Gastroesophageal sphincter (tissue), 3 donors: Measurements from ENCODE around the gene ZMIZ1.

Experiments used
- EP300 ChIP-seq: sonication (generic); formaldehyde crosslinking; IDR thresholded peaks from one replicate; pipeline ENCODE4 v1.6.1; 2017; ENCODE audit warnings: antibody characterized with exemption, mild to moderate bottlenecking
- POLR2A ChIP-seq, 2 donors: fragments of 450-650 bp; IDR thresholded peaks; one replicate each; pipeline ENCODE4 v1.6.1; 2017; ENCODE audit warnings: antibody characterized with exemption in 2 of 2, mild to moderate bottlenecking in 2 of 2, moderate library complexity in 1 of 2
- POLR2AphosphoS5 ChIP-seq: sonication (generic); formaldehyde crosslinking; IDR thresholded peaks from one replicate; pipeline ENCODE4 v1.6.1; 2017; ENCODE audit warnings: antibody characterized with exemption
- TF ChIP-seq, protein P1 (sequence below), 4 experiments: fragments of 200-600 bp in 2 of 4; fragments of 450-650 bp in 2 of 4; sonication (generic) in 1 of 4; IDR thresholded peaks; one replicate each; pipeline ENCODE4 v1.5.1; 2017 to 2019; ENCODE audit warnings: antibody characterized with exemption in 4 of 4, mild to moderate bottlenecking in 2 of 4, moderate library complexity in 2 of 4

DNA sequence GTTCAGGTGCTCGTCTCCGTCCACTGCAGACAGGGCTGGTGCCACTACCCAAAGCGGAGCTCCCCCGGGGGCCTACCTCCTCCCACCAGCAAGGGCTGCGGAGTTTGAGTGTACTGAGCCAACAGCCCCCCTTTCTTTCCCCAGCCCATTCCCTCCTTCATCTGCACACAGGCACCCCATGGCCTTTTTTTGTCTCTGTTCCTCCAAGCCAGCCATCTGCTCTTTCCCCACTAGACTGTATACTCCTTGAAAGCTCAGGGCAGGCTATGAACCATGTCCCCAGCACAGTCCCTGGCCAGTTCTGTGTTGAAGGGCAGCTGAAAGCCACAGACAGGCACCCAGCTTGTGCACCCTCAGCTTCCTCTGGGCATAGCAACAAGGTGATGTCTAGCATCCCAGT lies 99.4 kb downstream of the ZMIZ1 start:
- TF ChIP-seq POLR2A (IDR thresholded peaks at IDR 0.05) (no peak), POLR2AphosphoS5 (no peak), EP300 (no peak)
- TF ChIP-seq, protein P1, sequence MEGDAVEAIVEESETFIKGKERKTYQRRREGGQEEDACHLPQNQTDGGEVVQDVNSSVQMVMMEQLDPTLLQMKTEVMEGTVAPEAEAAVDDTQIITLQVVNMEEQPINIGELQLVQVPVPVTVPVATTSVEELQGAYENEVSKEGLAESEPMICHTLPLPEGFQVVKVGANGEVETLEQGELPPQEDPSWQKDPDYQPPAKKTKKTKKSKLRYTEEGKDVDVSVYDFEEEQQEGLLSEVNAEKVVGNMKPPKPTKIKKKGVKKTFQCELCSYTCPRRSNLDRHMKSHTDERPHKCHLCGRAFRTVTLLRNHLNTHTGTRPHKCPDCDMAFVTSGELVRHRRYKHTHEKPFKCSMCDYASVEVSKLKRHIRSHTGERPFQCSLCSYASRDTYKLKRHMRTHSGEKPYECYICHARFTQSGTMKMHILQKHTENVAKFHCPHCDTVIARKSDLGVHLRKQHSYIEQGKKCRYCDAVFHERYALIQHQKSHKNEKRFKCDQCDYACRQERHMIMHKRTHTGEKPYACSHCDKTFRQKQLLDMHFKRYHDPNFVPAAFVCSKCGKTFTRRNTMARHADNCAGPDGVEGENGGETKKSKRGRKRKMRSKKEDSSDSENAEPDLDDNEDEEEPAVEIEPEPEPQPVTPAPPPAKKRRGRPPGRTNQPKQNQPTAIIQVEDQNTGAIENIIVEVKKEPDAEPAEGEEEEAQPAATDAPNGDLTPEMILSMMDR (IDR thresholded peaks at IDR 0.05), result no peak
